Activated T-helper 17 cell treated with anti-CD3 and anti-CD28 coated beads, Interleukin-2, amount 50 U/mL, for 72 hours (primary cell): ENCODE data around the gene GRAMD4. TPM values are rescaled to one million over a fixed set of nuclear protein-coding genes. Genes with fewer than 3 reads are reported as not detected.

Experiments
- ATAC-seq: fragments of 150-1000 bp; cut with Tn5 transposase; replicated peaks from 2 replicates; pipeline ENCODE4 v1.10.0; 2021; ENCODE audit warnings: mild to moderate bottlenecking, moderate library complexity
- H3K27ac Mint-ChIP-seq: one replicate; pipeline ENCODE4 v1.8.0; 2022; ENCODE audit warnings: mixed read lengths
- H3K27me3 Mint-ChIP-seq: one replicate; pipeline ENCODE4 v1.8.0; 2022; ENCODE audit warnings: mixed read lengths
- H3K36me3 Mint-ChIP-seq: one replicate; pipeline ENCODE4 v1.8.0; 2022; ENCODE audit warnings: low read depth, mild to moderate bottlenecking, mixed read lengths
- H3K4me1 Mint-ChIP-seq: one replicate; pipeline ENCODE4 v1.8.0; 2022; ENCODE audit warnings: mixed read lengths
- H3K4me3 Mint-ChIP-seq: one replicate; pipeline ENCODE4 v1.8.0; 2022; ENCODE audit warnings: mild to moderate bottlenecking, mixed read lengths
- H3K9me3 Mint-ChIP-seq: one replicate; pipeline ENCODE4 v1.8.0; 2022; ENCODE audit warnings: mixed read lengths
- total RNA-seq, 2 donors: library from RNA; stranded (reverse); gene quantifications; one replicate each; pipeline ENCODE4 v1.2.3, GENCODE V29; 2022

The GRAMD4 gene
- total RNA-seq, 2 donors from 2014 or later, result 23.6 to 51.0 TPM

- H3K4me1 Mint-ChIP-seq, result no peaks in the 10 kb centered on the region
- peak overlapping the region; percentile 87 for H3K4me3 Mint-ChIP-seq
- no peak for ATAC-seq
- no peaks in the 10 kb centered on the region for H3K27me3 Mint-ChIP-seq
- no peaks in the 10 kb centered on the region for H3K9me3 Mint-ChIP-seq
- H3K36me3 Mint-ChIP-seq, result peaks cover 58% of the 10 kb centered on the region
- H3K27ac Mint-ChIP-seq, result peak overlapping the region; percentile 95
Measured at GRCh38 chr22:46675938-46676337, 55.8 kb downstream of the GRAMD4 start.

GRCh38 chr22:46676479-46676878, 56.3 kb downstream of the GRAMD4 start:
- Mint-ChIP-seq H3K27me3 (no peaks in the 10 kb centered on the region), H3K9me3 (no peaks in the 10 kb centered on the region), H3K4me3 (peak overlapping the region; percentile 87), H3K27ac (peak overlapping the region; percentile 95), H3K4me1 (no peaks in the 10 kb centered on the region), H3K36me3 (peaks cover 58% of the 10 kb centered on the region)
- ATAC-seq, result no peak

- H3K36me3 Mint-ChIP-seq, result peaks cover 58% of the 10 kb centered on the region
- no peaks in the 10 kb centered on the region for H3K9me3 Mint-ChIP-seq
- H3K4me3 Mint-ChIP-seq, result peak overlapping the region; percentile 87
- H3K27me3 Mint-ChIP-seq, result no peaks in the 10 kb centered on the region
- H3K4me1 Mint-ChIP-seq, result no peaks in the 10 kb centered on the region
- peak overlapping the region; percentile 95 for H3K27ac Mint-ChIP-seq
- ATAC-seq, result no peak
Measured at GRCh38 chr22:46676881-46677280, 56.7 kb downstream of the GRAMD4 start.

DNA sequence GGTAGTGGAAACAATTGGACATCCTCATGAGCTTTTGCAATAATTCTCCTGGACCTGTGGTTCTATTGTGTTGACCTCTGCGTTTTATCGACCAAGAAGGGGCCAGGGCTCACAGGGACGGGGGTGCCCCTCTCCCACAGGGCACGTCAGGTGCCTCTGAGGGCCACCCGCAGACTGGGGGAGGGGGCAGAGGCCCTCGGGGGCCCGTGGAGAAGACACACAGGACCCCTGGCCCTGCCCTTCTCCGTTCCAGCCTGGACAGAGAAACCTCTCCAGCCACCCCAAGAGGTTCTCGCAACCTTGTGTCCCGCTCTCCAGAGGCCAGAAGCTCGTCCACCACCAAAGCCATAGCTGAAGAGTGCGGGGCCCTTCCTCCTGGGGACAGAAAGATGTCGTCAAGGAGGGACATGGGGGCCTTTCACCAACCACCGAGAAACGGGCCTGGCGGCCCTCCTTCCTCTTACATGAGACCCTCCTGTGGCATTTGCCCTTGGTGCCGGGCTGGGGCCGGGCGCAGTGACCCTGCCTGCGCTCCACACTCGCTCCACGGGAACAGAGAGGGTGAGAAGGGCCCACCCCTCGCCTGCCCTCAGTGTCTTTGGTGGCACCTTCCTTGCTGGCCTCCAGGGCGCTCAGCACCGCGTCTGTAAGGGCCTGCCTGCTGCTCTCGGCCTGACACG, 57.3 kb downstream of the GRAMD4 start:
- Mint-ChIP-seq H3K9me3 (no peaks in the 10 kb centered on the region), H3K36me3 (peaks cover 61% of the 10 kb centered on the region), H3K27ac (peak overlapping the region; percentile 95), H3K27me3 (no peaks in the 10 kb centered on the region), H3K4me3 (peak overlapping the region; percentile 87), H3K4me1 (no peaks in the 10 kb centered on the region)
- no peak for ATAC-seq

GRCh38 chr22:46678003-46678657, 57.9 kb downstream of the GRAMD4 start:
- H3K27me3 Mint-ChIP-seq, result no peaks in the 10 kb centered on the region
- no peaks in the 10 kb centered on the region for H3K9me3 Mint-ChIP-seq
- H3K36me3 Mint-ChIP-seq, result peaks cover 65% of the 10 kb centered on the region
- peak overlapping the region; percentile 87 for H3K4me3 Mint-ChIP-seq
- ATAC-seq, result no peak
- H3K27ac Mint-ChIP-seq, result no peak overlapping the region
- no peaks in the 10 kb centered on the region for H3K4me1 Mint-ChIP-seq

DNA sequence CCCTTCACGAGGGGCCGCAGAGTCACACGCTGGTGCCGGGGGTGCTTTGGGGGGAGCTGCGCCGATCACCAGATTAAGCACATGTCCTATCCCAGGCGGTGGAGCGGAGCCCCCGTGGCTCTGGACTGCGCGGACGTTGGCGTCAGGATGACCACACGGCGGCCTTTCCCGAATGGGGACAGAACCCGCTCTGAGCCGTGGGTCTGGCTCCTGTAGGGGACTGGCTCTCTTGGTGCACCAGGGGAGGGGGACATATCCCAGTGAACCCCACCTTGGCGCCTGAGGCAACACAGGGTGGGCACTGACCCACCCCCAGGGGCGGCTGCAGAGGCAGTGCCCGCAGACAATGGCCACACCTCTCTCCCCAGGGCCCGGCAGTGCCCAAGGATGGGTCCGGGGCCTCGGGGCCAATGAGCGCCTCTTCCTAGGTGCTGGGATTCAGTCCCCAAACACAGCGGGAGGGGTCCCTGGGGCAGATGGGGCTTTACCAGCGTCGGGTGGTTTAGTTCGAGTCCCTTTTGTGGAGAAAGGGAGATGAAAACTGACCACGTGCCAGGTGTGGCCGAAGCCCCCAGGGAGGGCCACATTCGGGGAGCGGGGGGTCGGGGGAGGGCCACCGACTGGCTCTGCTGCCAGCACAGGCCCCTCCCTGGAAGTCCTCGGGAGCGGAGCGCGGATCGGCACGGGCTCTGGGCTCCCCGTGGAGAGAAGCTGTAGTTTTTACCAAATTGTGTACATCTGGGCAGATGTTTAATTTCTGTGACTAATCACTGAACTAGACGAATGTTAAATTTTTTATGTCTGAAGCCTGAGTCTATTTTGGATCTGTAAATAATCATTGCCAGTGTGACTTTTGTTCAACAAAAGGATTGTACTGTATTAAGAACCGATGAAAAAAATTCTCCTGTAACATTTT, 58.9 kb downstream of the GRAMD4 start:
- Mint-ChIP-seq H3K27ac (no peak overlapping the region), H3K27me3 (no peaks in the 10 kb centered on the region), H3K4me3 (peak overlapping the region; percentile 48), H3K4me1 (no peaks in the 10 kb centered on the region), H3K9me3 (no peaks in the 10 kb centered on the region), H3K36me3 (peaks cover 57% of the 10 kb centered on the region)
- no peak for ATAC-seq

- no peaks in the 10 kb centered on the region for H3K4me1 Mint-ChIP-seq
- peaks cover 57% of the 10 kb centered on the region for H3K36me3 Mint-ChIP-seq
- ATAC-seq, result no peak
- H3K27ac Mint-ChIP-seq, result no peak overlapping the region
- H3K4me3 Mint-ChIP-seq, result no peak overlapping the region
- H3K27me3 Mint-ChIP-seq, result no peaks in the 10 kb centered on the region
- no peaks in the 10 kb centered on the region for H3K9me3 Mint-ChIP-seq
Measured at GRCh38 chr22:46679706-46680269, 59.6 kb downstream of the GRAMD4 start.

DNA sequence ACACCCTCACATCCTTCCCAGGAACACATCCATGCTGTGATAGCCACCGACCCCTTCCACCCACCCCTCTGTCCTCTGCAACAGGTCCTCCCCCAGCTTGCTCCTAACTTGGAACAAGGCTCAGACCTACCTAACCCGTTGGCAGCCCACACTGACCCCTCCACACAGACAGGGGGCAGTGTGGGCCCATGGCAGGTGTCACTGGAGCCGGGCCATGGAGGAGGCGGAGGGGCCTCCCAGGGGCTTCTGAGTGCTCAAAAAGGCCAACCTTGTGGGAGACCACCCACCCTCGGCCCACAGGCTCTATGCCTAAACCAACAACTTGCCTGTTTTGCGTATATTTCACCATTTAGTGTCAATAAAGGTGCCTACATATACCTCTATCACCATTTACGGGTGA, 60.8 kb downstream of the GRAMD4 start:
- Mint-ChIP-seq H3K36me3 (peaks cover 56% of the 10 kb centered on the region), H3K27me3 (no peaks in the 10 kb centered on the region), H3K9me3 (no peaks in the 10 kb centered on the region), H3K4me1 (no peaks in the 10 kb centered on the region), H3K27ac (peak overlapping the region; percentile 54), H3K4me3 (no peak overlapping the region)
- ATAC-seq, result peak; percentile 40

GRCh38 chr22:46682011-46682731, 62.0 kb downstream of the GRAMD4 start:
- H3K4me1 Mint-ChIP-seq, result peaks cover 4% of the 10 kb centered on the region
- no peak overlapping the region for H3K4me3 Mint-ChIP-seq
- H3K27ac Mint-ChIP-seq, result peak overlapping the region; percentile 54
- no peaks in the 10 kb centered on the region for H3K9me3 Mint-ChIP-seq
- peaks cover 56% of the 10 kb centered on the region for H3K36me3 Mint-ChIP-seq
- ATAC-seq, result no peak
- no peaks in the 10 kb centered on the region for H3K27me3 Mint-ChIP-seq

DNA sequence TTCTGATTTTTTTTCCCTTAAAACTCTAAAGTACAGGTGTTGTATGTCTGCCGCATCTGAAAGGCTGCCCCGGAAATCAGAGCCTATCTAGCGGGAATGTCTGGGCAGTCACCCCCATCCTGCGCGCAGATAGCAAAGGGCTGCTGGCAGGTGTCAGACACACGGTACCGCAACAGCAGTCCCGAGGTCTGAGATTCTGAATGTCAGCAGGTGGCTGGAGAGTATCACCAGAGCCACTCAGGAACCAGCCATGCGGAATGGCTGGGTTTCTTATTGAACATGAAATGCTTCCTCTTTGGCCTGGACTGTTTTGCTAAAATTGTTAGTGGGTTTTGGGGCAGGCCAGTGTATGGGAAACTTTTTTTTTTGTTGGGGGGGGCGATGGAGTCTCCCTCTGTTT, 64.5 kb downstream of the GRAMD4 start:
- no peak overlapping the region for H3K4me3 Mint-ChIP-seq
- H3K36me3 Mint-ChIP-seq, result peaks cover 59% of the 10 kb centered on the region
- H3K4me1 Mint-ChIP-seq, result peaks cover 4% of the 10 kb centered on the region
- peak overlapping the region; percentile 43 for H3K27ac Mint-ChIP-seq
- ATAC-seq, result no peak
- no peaks in the 10 kb centered on the region for H3K9me3 Mint-ChIP-seq
- H3K27me3 Mint-ChIP-seq, result no peaks in the 10 kb centered on the region

DNA sequence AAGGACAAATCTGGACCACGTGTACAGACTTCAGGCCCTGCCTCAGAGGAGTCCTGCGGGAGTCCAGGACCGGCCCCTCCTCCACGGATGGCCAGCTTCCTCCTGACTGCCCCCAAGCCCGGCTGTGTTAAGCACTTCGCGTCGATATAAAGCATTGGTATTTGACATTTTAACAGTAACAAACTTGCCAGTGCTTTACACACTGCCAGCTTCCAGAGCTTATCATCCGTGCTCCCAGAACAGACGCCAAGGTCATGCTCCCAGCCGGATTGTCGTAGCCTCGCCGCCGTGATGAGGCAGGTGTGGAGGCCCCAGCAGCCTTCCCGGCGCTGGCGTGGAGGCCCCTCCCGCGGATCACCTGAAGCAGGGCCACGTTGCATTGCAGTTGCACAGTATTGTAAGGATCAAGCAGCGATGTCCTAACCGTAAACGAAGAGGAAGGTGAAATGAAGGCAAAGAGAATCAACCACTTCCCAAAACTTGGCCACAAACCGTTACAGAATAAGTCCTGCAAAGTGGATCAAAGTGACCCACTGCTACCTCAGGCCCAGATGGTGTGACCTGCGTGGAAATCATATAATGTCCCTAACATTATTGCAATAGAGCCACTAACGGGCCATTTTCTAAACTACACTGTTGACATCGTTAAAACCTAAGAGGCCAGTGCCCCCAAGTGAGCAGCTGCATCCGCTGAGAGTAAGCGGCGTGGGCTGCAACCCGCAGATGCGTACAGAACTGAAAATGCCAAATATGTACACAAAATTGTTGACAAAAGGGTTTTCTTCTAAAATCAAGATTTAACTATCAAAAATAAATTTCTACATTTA, 66.2 kb downstream of the GRAMD4 start:
- Mint-ChIP-seq H3K36me3 (peaks cover 76% of the 10 kb centered on the region), H3K9me3 (no peaks in the 10 kb centered on the region), H3K4me1 (peaks cover 4% of the 10 kb centered on the region), H3K27me3 (no peaks in the 10 kb centered on the region), H3K27ac (peak overlapping the region; percentile 43), H3K4me3 (no peak overlapping the region)
- ATAC-seq, result no peak

DNA sequence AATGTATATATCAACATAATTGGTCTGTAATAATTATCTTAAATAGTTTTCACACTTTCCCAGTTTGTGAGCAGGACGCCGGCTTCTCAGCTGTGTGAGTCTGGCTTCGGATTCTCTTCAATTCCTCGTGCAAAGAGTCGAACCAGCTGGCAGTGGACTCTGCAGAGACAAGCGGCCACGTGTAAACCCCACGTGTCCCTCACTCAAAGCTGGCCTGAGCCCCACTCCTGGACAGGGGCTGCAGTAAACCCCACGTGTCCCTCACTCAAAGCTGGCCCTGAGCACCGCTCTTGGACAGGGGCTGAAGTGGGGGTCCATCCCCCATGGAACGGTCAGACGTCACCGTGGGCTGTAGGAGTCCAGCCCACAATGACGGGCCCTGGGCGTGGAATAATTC, 66.9 kb downstream of the GRAMD4 start:
- H3K4me1 Mint-ChIP-seq, result peaks cover 4% of the 10 kb centered on the region
- peaks cover 82% of the 10 kb centered on the region for H3K36me3 Mint-ChIP-seq
- H3K27me3 Mint-ChIP-seq, result no peaks in the 10 kb centered on the region
- ATAC-seq, result no peak
- H3K4me3 Mint-ChIP-seq, result no peak overlapping the region
- H3K27ac Mint-ChIP-seq, result no peak overlapping the region
- no peaks in the 10 kb centered on the region for H3K9me3 Mint-ChIP-seq

GRCh38 chr22:46687460-46687859, 67.3 kb downstream of the GRAMD4 start:
- Mint-ChIP-seq H3K9me3 (no peaks in the 10 kb centered on the region), H3K27ac (no peak overlapping the region), H3K4me3 (no peak overlapping the region), H3K27me3 (no peaks in the 10 kb centered on the region), H3K36me3 (peaks cover 84% of the 10 kb centered on the region), H3K4me1 (peaks cover 4% of the 10 kb centered on the region)
- no peak for ATAC-seq
